ENCODE results near the gene CD55. TPM values are rescaled to one million over a fixed set of nuclear protein-coding genes. Genes with fewer than 3 reads are reported as not detected.

CD55 gene
- total RNA-seq, 1 experiment from 2014 or later = 75.4 TPM

DNA sequence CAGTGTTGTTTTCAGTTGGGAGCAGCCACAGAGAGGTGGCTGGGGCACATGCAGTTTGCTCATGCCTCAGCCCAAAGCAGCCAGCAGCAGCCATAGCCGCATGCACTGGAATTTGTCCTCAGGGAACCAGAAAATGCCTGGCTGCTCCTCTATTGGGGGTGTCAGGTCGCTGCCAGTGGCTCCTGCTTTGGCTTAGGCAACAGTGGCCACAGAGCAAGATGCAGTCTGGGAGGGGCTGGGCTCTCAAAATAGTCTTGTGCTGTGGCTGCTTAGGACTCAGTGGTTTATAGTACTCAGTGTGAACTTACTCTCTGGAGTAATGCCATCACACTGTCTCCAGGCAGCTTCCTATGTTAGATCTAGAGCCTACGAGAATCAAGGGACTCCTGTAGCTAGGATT is 25.0 kb downstream of the CD55 start (continued):
- TF ChIP-seq REST (IDR thresholded peaks at IDR 0.05; ENCODE audit: low read depth) (no peak), ZNF274 (IDR thresholded peaks at IDR 0.05; ENCODE audit: low read depth, low read length) (no peak), EZH2phosphoT487 (IDR thresholded peaks at IDR 0.05; ENCODE audit: borderline replicate concordance) (no peak), MAX (IDR thresholded peaks at IDR 0.05) (no peak), EGR1 (IDR thresholded peaks at IDR 0.05; ENCODE audit: low read depth) (no peak), YY1 (IDR thresholded peaks at IDR 0.05; ENCODE audit: extremely low read depth, insufficient replicate concordance, low read depth, low read length) (no peak), ATF3 (IDR thresholded peaks at IDR 0.05) (no peak), SP1 (IDR thresholded peaks at IDR 0.05; ENCODE audit: low read depth) (no peak), POLR2A (IDR thresholded peaks at IDR 0.05; ENCODE audit: borderline replicate concordance, extremely low read depth, insufficient read depth, insufficient read length) (no peak)
- TF ChIP-seq, protein P1, sequence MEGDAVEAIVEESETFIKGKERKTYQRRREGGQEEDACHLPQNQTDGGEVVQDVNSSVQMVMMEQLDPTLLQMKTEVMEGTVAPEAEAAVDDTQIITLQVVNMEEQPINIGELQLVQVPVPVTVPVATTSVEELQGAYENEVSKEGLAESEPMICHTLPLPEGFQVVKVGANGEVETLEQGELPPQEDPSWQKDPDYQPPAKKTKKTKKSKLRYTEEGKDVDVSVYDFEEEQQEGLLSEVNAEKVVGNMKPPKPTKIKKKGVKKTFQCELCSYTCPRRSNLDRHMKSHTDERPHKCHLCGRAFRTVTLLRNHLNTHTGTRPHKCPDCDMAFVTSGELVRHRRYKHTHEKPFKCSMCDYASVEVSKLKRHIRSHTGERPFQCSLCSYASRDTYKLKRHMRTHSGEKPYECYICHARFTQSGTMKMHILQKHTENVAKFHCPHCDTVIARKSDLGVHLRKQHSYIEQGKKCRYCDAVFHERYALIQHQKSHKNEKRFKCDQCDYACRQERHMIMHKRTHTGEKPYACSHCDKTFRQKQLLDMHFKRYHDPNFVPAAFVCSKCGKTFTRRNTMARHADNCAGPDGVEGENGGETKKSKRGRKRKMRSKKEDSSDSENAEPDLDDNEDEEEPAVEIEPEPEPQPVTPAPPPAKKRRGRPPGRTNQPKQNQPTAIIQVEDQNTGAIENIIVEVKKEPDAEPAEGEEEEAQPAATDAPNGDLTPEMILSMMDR (IDR thresholded peaks at IDR 0.05 in 2 of 3, conservative IDR thresholded peaks at IDR 0.05 in 1 of 3; ENCODE audit: borderline replicate concordance in 1 of 3, insufficient read depth in 1 of 3, low read depth in 2 of 3, low read length in 2 of 3) = no peak
